HG03521 (cell line): ENCODE results near the gene PPP2R2B.
"Not testable (repeated sequence)": the region's sequence is repeated elsewhere in the genome, so short reads cannot be mapped to it uniquely, and the experiment has no call there.

Source experiments
- ATAC-seq: cut with Tn5 transposase; IDR thresholded peaks from one replicate; pipeline ENCODE4 v1.9.1; 2021; ENCODE audit warnings: mild to moderate bottlenecking, moderate library complexity; ENCODE audit not compliant: unreplicated experiment

PPP2R2B gene

GRCh38 chr5:146751781-146752401 lies 126.7 kb downstream of the PPP2R2B start:
- peak; percentile 99 for ATAC-seq

- ATAC-seq, result no peak
Observed at GRCh38 chr5:146751054-146751453, 127.5 kb downstream of the PPP2R2B start.

- no peak for ATAC-seq
Observed at GRCh38 chr5:146748533-146748932, 130.0 kb downstream of the PPP2R2B start.

- ATAC-seq, result no peak
Observed at GRCh38 chr5:146745931-146746577, 132.5 kb downstream of the PPP2R2B start.

- no peak for ATAC-seq
Observed at GRCh38 chr5:146744068-146744745, 134.3 kb downstream of the PPP2R2B start.

GRCh38 chr5:146734936-146735577 lies 143.5 kb downstream of the PPP2R2B start:
- ATAC-seq, result no peak

GRCh38 chr5:146732962-146733361 lies 145.6 kb downstream of the PPP2R2B start:
- no peak for ATAC-seq

GRCh38 chr5:146731909-146732659 lies 146.5 kb downstream of the PPP2R2B start:
- no peak for ATAC-seq

GRCh38 chr5:146728746-146729145 lies 149.8 kb downstream of the PPP2R2B start:
- ATAC-seq, result not testable (repeated sequence)

GRCh38 chr5:146726891-146727290 lies 151.7 kb downstream of the PPP2R2B start:
- ATAC-seq, result no peak

GRCh38 chr5:146726020-146726419 lies 152.5 kb downstream of the PPP2R2B start:
- ATAC-seq, result no peak

- no peak for ATAC-seq
Observed at GRCh38 chr5:146725025-146725424, 153.5 kb downstream of the PPP2R2B start.

- no peak for ATAC-seq
Observed at GRCh38 chr5:146722361-146722779, 156.2 kb downstream of the PPP2R2B start.

GRCh38 chr5:146721073-146721815 lies 157.3 kb downstream of the PPP2R2B start:
- ATAC-seq, result no peak

- no peak for ATAC-seq
Observed at GRCh38 chr5:146720107-146720506, 158.4 kb downstream of the PPP2R2B start.

GRCh38 chr5:146719179-146719578 lies 159.4 kb downstream of the PPP2R2B start:
- no peak for ATAC-seq

GRCh38 chr5:146718609-146719008 lies 159.9 kb downstream of the PPP2R2B start:
- ATAC-seq, result no peak

GRCh38 chr5:146717951-146718350 lies 160.6 kb downstream of the PPP2R2B start:
- ATAC-seq, result no peak

- no peak for ATAC-seq
Observed at GRCh38 chr5:146716636-146717035, 161.9 kb downstream of the PPP2R2B start.

- ATAC-seq, result no peak
Observed at GRCh38 chr5:146710348-146710747, 168.2 kb downstream of the PPP2R2B start.
